ENCODE data around the gene IGF2.
"Not testable (repeated sequence)": the region's sequence is repeated elsewhere in the genome, so short reads cannot be mapped to it uniquely, and the experiment has no call there.

Gene IGF2, protein sequence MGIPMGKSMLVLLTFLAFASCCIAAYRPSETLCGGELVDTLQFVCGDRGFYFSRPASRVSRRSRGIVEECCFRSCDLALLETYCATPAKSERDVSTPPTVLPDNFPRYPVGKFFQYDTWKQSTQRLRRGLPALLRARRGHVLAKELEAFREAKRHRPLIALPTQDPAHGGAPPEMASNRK

DNA sequence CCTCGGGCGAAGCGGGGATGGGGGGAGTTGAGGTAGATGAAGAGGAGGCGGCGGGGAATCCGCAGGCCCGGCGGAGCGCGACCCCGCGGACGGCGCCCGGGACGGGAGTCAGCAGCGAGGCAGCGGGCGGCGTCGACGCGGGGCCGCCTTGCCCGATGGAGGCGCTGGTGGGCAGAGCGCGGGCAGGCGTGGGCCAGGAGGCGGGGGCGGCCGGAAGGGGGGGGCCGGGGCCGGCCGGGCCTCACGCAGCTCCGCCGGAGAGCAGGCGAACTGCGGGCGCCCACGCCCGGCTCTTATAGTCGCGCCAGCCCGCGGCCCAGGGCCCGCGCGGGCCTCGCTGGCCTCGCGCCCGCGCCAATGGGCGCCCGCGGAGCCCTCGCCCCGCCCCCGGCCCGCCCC, at the start of gene IGF2:
Gene IGF2, minus strand, starts transcription at position 267 of the 399 bp plus-strand sequence. CDS start 3,866 bp downstream, outside the sequence.
- no peak for DNase-seq

DNA sequence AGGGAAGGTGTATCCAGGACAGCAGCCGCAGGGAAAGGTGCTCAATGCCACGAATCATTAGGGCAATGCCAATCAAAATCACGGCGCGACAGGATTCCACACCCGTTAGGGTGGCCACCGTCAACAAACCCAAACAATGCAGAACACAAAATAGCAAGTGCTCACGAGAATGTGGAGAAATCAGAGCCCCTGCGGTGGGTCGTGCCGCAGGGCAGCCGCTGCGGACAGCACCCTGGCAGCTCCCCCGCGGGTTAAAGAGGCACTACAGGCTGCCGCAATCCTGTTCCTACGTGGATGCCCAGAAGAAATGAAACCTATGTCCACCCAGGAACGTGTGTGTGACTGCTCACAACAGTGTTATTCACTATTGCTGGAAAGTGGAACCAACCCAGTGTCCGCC, 49.6 kb upstream of the IGF2 start:
- DNase-seq: no peak

DNA sequence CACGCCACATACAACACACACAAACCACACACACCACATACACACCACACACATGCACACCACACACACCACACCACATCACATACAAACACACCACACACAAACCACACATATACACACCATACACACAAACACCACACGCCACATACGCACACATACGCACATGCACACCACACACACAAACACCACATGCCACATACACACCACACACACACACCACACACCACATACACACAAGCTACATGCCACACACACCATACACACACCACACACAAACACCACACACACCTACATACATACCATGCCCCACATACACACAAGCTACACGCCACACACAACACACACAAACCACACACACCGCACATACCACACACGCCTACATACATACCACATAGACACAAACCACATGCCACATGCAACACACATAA, 48.1 kb upstream of the IGF2 start:
- DNase-seq: no peak

- peak; percentile 57 for DNase-seq
Measured at GRCh38 chr11:2186669-2187279, 47.6 kb upstream of the IGF2 start.

GRCh38 chr11:2185324-2186085, 46.3 kb upstream of the IGF2 start:
- DNase-seq: no peak

DNA sequence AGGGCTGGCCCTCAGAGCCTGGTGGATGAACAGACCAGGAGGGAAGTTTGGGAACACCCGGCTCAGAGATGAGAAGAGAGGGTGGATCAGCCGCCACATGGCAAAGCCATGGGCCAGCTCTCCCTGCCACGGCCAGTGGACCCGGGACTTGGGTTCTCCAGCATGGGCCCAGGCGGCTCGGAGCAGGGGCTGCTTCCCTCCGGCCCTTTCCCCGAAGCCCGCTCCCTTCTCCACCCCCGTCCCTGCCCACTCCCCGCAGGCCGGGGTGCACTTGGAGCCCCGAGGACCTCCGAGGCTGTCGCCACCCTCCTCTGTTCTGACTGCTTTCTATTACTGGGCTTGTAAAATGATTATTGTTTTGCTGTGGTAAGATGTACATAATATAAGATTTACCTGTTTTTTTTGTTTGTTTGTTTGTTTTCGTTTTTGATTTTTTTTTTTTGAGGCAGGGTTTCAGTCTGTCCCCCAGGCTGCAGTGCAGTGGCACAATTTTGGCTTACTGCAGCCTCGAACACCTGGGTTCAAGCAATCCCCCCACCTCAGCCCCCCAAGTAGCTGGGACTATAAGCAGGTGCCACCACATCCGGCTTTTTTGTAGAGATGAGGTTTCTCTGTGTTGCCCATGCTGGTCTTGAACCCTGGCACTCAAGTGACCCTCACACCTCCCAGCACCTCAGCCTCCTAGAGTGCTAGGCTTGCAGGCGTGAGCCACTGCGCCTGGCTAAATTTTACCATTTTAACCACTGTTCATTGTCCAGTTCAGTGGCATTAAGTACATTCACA, 43.7 kb upstream of the IGF2 start:
- DNase-seq: no peak

DNA sequence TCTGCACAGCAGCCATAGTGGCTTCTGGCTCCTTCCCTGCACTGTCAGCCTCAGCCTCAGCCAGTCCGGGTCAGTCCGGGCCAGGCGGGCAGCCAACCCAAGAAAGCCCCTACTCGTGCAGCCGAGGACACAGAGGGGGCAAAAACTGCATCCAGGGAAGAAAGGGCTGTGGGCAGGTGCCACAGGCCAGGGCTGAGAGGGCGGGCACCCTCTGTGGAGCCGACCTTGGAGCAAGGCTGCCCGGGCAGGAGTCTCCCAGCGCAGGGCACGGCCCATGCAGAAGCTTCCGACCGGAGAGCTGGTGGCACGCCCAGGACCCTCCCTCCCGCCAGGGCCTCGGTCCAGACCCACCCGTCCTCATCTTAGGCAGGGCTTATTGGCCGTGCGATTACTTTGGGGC, 42.9 kb upstream of the IGF2 start:
- DNase-seq: no peak

DNA sequence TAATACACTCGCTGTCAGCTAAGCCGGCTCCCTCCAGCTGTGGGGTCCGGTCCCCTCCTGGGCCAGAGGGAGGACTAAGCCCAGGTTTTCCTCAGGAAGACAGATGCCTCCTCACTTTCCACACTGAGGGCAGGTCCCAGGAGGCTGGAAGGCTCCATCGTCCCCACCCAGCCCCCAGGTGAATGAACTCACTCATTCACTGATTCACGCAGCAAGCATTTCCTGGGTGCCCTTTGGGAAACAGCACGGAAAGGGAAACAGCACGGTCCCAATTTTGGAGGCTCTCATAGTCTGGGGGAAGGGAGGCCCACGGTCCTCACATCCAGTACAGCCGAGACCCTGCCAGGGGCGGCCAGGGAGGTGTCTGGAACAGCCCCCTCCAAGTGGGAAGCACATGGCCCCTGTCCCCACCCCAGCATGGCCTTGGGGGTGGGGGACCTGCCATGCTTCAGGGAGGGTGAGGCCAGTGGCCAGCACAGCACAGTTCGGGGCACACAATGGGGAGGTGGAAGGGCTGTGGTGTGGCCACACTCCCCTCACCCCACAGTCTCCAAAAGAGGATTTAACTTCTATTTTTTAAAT, 41.7 kb upstream of the IGF2 start:
- DNase-seq: no peak

DNA sequence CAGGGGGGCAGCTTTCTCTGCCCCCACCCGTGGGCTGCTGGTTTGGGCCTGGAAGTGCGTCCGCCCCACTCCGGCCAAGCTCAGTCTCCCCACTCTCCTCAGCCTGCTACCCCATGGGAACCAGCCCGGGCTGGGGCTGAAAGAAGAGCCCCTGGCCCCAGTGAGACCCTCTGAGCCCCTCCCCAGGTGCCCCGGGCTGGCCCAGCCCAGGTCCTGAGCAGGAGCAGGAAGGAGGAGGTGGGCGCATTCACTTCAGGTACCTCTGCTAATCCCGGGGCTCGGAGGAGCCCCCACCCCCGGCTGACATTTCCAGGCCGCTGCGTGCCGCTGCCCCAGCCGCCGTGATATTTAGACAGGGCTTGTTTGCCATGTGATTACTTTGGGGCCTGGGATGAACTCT, 41.2 kb upstream of the IGF2 start:
- DNase-seq: no peak

DNA sequence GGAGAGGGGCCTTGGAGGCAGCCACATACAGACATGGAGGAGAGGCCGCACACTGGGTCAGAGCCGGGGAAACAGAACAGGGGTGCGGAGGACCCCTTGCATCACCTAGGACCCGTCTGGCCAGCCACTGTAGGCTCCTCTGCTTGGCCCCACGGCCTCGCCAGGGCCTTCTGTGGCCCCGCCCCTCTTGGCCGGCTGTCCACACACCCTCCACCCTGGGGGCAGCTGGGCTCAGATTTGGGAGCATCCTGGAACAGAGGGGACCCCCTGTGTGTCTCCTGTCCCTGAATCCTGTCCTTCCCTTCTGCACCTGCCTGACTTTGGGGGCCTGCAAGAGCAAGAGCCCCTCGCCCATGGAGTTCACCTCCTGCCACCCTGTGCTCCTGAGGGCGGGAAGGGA, 40.3 kb upstream of the IGF2 start:
- DNase-seq: no peak

DNA sequence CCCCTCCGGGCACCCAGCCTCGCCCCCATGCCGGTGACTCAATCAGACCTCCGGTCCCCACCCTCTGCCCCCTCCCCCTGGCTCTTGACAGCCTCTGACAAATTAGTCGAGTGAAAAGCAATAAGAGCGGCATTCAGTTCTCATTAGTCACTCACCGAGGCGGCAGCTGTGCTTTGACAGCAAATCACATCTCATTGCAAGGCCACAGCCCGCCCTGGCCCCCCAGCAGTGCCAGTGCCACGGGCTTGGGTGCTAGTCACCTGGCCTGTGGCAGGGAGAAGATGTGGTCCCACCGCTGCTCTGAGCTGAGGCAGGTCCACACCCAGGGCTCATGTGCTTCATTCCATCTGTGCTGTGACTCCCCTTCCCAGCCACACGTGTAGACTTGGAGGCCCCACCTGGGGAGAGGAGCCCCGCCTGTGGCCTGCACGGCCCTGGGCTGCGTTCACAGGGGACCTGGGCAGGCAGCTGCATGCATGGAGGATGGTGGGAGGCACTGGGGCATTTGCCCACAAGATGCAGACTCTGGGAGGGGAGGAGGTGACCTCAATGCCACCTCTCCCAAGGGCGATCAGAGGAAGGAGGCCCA, 39.8 kb upstream of the IGF2 start:
- DNase-seq: no peak

DNA sequence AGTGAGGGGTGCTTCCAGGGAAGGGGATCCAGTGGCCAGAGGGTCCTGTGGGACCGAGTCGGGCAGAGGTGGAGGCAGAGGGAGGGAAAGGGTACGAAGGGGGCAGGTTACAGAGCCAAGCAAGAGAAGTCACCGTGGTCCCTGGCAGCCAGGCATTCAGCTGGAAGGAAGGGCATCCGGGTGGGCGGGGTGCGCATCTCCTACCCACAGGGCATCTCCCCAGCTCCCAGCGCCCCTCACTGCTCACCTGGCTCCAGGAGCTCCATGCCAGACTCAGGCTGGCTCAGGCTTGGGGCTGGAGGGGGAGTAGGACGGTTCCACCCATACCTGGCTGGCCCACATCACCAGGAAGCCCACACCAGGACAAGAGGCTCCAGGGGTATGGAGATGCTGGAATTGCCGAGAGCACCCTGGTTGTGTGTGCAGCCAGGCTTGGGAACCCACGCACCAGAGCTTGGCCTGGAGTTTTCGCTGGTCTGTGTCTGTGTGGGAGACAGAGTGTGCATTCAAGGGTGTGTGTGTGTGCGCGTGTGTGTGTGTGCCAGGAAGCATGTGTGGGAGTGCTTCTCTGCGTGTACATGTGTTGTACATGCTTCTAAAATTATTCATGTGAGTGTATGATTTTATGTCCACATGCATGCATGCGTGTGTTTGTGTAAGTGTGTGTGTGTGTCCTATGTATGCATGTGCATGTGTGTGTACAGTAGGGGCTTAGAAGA, 39.0 kb upstream of the IGF2 start:
- not testable (repeated sequence) for DNase-seq

GRCh38 chr11:2177076-2177475, 37.9 kb upstream of the IGF2 start:
- no peak for DNase-seq

- no peak for DNase-seq
Measured at GRCh38 chr11:2176389-2176900, 37.3 kb upstream of the IGF2 start.

- no peak for DNase-seq
Measured at GRCh38 chr11:2175659-2176058, 36.5 kb upstream of the IGF2 start.

DNA sequence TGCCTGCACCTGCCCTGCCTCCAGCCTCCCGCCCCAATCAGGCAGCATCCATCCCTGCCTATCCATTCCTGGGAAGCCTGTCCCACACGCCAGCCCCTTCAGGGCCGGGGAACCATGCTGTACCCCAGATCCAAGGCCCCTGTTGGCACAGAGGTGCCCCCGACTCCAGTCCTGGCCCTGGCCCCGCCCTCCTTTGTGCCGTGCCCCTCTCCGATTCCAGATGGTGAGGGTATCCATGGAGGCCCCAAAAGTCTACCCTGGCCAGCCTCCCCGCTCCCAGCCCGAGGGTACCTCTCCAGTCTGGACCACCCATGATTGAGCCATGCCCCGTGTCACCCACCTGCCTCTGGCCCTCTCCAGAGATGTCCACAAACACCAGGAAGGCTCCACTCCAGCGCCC, 35.2 kb upstream of the IGF2 start:
- no peak for DNase-seq

GRCh38 chr11:2173761-2174160, 34.6 kb upstream of the IGF2 start:
- DNase-seq: no peak

GRCh38 chr11:2173150-2173693, 34.0 kb upstream of the IGF2 start:
- DNase-seq: no peak

- DNase-seq: no peak
Measured at GRCh38 chr11:2172676-2173075, 33.5 kb upstream of the IGF2 start.

DNA sequence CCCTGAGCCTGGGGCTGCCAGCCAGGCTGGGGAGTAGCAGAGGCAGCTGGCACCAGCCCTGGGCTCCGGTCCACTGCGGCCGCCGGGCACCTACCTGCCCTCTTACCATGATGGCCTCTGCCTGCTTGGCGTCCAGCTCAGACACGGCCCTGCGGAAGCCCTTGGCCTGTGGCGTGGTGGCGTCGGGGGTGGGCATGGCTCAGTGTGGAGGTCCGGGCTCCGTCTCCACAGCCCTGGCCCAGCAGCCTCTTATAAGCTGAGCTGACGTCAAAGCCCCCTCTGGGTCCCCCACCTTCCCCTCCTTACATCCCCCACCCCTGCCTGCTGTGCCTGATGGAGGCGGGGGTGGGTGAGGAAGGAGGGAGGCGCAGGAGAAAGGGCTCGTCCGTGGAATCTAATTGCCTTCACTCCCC, 32.4 kb upstream of the IGF2 start, which contains the start of gene TH:
Gene TH, minus strand, starts transcription at position 225 of the 413 bp plus-strand sequence. Its CDS starts 29 bp downstream, at position 196.
- DNase-seq: no peak
